NCI-H82 treated with DMSO at 0.1 percent for 48 hours (cell line): ENCODE results near the gene MAP3K21.

Experiments used
- DNase-seq: peaks from one replicate; lab custom pipeline; 2025; ENCODE audit not compliant: unreplicated experiment; lab: John Stamatoyannopoulos, UW

Gene MAP3K21

GRCh38 chr1:233323718-233324117 lies 3.8 kb upstream of the MAP3K21 start:
- no peak for DNase-seq

- no peak for DNase-seq
Observed at GRCh38 chr1:233326319-233326718, 1.2 kb upstream of the MAP3K21 start.

GRCh38 chr1:233326811-233327650 lies 493 bp upstream of the MAP3K21 start:
- peak; percentile 84 for DNase-seq

- DNase-seq, result no peak
Observed at GRCh38 chr1:233328142-233328921, 808 bp downstream of the MAP3K21 start.

- no peak for DNase-seq
Observed at GRCh38 chr1:233331676-233332519, 4.4 kb downstream of the MAP3K21 start.

- no peak for DNase-seq
Observed at GRCh38 chr1:233333086-233333485, 5.6 kb downstream of the MAP3K21 start.

- DNase-seq, result peak; percentile 58
Observed at GRCh38 chr1:233334092-233334491, 6.6 kb downstream of the MAP3K21 start.

- DNase-seq, result no peak
Observed at GRCh38 chr1:233336554-233337456, 9.3 kb downstream of the MAP3K21 start.

GRCh38 chr1:233337505-233337904 lies 10.0 kb downstream of the MAP3K21 start:
- DNase-seq, result no peak

GRCh38 chr1:233338102-233338501 lies 10.6 kb downstream of the MAP3K21 start:
- DNase-seq, result no peak

- DNase-seq, result no peak
Observed at GRCh38 chr1:233340031-233340555, 12.6 kb downstream of the MAP3K21 start.

GRCh38 chr1:233340966-233341516 lies 13.5 kb downstream of the MAP3K21 start:
- no peak for DNase-seq

- no peak for DNase-seq
Observed at GRCh38 chr1:233342086-233342485, 14.6 kb downstream of the MAP3K21 start.

GRCh38 chr1:233343262-233343661 lies 15.7 kb downstream of the MAP3K21 start:
- DNase-seq, result no peak

GRCh38 chr1:233347338-233347737 lies 19.8 kb downstream of the MAP3K21 start:
- no peak for DNase-seq

GRCh38 chr1:233349137-233349536 lies 21.6 kb downstream of the MAP3K21 start:
- no peak for DNase-seq

- DNase-seq, result no peak
Observed at GRCh38 chr1:233354983-233355382, 27.5 kb downstream of the MAP3K21 start.

GRCh38 chr1:233355841-233356704 lies 28.5 kb downstream of the MAP3K21 start:
- no peak for DNase-seq

- no peak for DNase-seq
Observed at GRCh38 chr1:233356705-233356987, 29.1 kb downstream of the MAP3K21 start.
